ENCODE results near the gene PNKP.

DNA sequence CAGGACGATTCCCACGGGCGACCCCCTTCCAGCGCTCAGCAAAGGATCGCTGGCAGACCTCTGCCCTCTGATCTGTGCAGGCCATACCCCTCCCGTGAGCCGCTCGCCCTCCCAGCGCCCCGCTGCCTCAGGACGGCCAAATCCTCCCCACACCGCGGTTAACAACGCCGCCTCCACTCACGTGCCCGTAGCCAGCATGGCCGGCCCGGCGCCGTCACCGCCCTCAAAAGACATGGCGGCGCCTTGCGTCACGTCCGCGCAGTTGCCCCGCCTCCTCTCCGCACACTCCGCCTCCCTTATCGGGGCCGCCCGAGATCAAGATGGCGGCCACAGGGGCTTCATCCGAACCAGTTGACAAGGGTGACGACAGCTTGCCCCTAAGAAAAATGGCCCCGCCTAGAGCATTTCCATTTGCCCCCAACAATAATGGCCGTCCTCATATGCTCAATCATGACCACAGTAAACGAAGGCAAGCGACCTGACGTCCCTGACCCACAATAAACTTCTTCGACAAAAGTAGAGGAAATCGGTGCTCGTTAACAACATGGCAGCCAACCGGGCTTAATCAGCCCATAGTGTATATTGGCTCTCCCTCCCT, 9.1 kb upstream of the PNKP start:
- TF ChIP-seq POLR2A (IDR thresholded peaks at IDR 0.05) (peak; percentile 43 to 61), CTCF (IDR thresholded peaks at IDR 0.05) (no peak)
